Ishikawa (cell line): ENCODE results near the gene SOBP.

Source experiments
- CEBPB ChIP-seq: IDR thresholded peaks from 2 replicates; pipeline ENCODE4 v1.6.1; 2012
- NFIC ChIP-seq: IDR thresholded peaks from 2 replicates; pipeline ENCODE4 v1.6.1; 2012
- RAD21 ChIP-seq: IDR thresholded peaks from 2 replicates; pipeline ENCODE4 v1.6.1; 2012; ENCODE audit warnings: low read depth
- TF ChIP-seq, protein P1 (sequence below): IDR thresholded peaks from 2 replicates; pipeline ENCODE4 v1.6.1; 2012
- TF ChIP-seq, protein P2 (sequence below): IDR thresholded peaks from 2 replicates; pipeline ENCODE4 v1.6.1; 2012; ENCODE audit warnings: low read depth, mild to moderate bottlenecking

- TF ChIP-seq RAD21 (no peak), NFIC (no peak), CEBPB (no peak)
- TF ChIP-seq, protein P1, sequence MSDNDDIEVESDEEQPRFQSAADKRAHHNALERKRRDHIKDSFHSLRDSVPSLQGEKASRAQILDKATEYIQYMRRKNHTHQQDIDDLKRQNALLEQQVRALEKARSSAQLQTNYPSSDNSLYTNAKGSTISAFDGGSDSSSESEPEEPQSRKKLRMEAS = no peak
- TF ChIP-seq, protein P2, sequence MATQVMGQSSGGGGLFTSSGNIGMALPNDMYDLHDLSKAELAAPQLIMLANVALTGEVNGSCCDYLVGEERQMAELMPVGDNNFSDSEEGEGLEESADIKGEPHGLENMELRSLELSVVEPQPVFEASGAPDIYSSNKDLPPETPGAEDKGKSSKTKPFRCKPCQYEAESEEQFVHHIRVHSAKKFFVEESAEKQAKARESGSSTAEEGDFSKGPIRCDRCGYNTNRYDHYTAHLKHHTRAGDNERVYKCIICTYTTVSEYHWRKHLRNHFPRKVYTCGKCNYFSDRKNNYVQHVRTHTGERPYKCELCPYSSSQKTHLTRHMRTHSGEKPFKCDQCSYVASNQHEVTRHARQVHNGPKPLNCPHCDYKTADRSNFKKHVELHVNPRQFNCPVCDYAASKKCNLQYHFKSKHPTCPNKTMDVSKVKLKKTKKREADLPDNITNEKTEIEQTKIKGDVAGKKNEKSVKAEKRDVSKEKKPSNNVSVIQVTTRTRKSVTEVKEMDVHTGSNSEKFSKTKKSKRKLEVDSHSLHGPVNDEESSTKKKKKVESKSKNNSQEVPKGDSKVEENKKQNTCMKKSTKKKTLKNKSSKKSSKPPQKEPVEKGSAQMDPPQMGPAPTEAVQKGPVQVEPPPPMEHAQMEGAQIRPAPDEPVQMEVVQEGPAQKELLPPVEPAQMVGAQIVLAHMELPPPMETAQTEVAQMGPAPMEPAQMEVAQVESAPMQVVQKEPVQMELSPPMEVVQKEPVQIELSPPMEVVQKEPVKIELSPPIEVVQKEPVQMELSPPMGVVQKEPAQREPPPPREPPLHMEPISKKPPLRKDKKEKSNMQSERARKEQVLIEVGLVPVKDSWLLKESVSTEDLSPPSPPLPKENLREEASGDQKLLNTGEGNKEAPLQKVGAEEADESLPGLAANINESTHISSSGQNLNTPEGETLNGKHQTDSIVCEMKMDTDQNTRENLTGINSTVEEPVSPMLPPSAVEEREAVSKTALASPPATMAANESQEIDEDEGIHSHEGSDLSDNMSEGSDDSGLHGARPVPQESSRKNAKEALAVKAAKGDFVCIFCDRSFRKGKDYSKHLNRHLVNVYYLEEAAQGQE = no peak
Observed at GRCh38 chr6:107682721-107683120, 192.8 kb downstream of the SOBP start.
